GM19099 (cell line): ENCODE measurements around the gene UMAD1.

Experiments
- POLR2A ChIP-seq: IDR thresholded peaks from 3 replicates; pipeline ENCODE4 v1.6.1; 2011; ENCODE audit warnings: low read depth; ENCODE audit not compliant: insufficient read length; ENCODE audit errors: extremely low read depth

The UMAD1 gene

GRCh38 chr7:7913504-7913903 lies 273.0 kb downstream of the UMAD1 start:
- no peak for TF ChIP-seq POLR2A

GRCh38 chr7:7914547-7914946 lies 274.0 kb downstream of the UMAD1 start:
- TF ChIP-seq POLR2A = no peak

GRCh38 chr7:7916064-7916463 lies 275.5 kb downstream of the UMAD1 start:
- no peak for TF ChIP-seq POLR2A

- no peak for TF ChIP-seq POLR2A
These were observed 277.0 kb downstream of the UMAD1 start for GRCh38 chr7:7917593-7917992.

- TF ChIP-seq POLR2A = no peak
These were observed 278.3 kb downstream of the UMAD1 start for GRCh38 chr7:7918736-7919448.

GRCh38 chr7:7919449-7919945 lies 278.9 kb downstream of the UMAD1 start:
- TF ChIP-seq POLR2A = no peak

GRCh38 chr7:7920056-7920455 lies 279.5 kb downstream of the UMAD1 start:
- TF ChIP-seq POLR2A = no peak

- TF ChIP-seq POLR2A = no peak
These were observed 279.9 kb downstream of the UMAD1 start for GRCh38 chr7:7920481-7920880.

GRCh38 chr7:7921830-7922229 lies 281.3 kb downstream of the UMAD1 start:
- TF ChIP-seq POLR2A = no peak

- no peak for TF ChIP-seq POLR2A
These were observed 282.3 kb downstream of the UMAD1 start for GRCh38 chr7:7922684-7923385.

- no peak for TF ChIP-seq POLR2A
These were observed 283.3 kb downstream of the UMAD1 start for GRCh38 chr7:7923818-7924217.

GRCh38 chr7:7924303-7924702 lies 283.8 kb downstream of the UMAD1 start:
- no peak for TF ChIP-seq POLR2A
